ENCODE results near the gene ZAP70.

Gene ZAP70

DNA sequence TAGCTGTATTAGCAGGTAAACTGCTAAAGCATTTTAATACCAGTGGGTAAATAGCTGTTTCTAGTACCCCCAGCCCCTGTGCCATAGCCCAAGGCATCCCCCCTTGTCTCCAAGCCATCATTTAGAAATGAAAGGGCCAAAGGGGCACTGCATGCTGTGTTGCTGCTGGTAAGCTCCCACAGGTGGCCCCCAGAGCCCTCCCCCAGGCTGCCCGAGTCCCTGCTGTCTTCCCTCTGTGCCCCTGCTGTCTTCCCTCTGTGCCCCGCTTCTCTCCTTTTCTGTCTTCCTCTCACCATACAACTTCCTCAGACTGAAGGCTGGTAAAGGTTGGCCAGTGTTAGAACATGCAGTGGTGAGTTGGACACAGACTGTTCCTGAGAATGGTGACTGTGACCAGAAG is 42.1 kb downstream of the ZAP70 start:
- DNase-seq = no peak

DNA sequence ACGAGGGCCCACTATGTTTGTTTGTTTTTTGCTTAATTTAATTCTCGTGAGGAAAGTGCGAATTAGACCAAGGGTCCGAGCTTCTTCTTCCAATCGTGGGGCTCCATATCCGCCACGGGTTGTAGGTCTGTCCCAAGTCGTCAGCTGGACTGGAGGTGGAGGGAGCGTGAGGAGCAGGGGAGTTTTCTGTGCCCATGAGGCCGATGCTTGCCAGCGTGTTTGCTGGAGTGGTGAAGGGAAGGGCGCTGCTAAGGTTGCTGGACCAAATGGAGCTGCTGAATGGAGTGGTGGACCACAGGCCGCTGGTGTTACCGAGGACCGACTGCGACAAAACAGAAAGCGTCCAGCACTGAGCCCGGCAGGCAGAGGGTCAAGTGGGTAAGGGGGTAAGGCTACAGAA is 43.7 kb downstream of the ZAP70 start:
- DNase-seq = no peak

GRCh38 chr2:97758131-97758705 is 44.8 kb downstream of the ZAP70 start:
- DNase-seq = no peak

- no peak for DNase-seq
Observed at GRCh38 chr2:97759727-97760407, 46.5 kb downstream of the ZAP70 start.

- DNase-seq = no peak
Observed at GRCh38 chr2:97760480-97761049, 47.2 kb downstream of the ZAP70 start.

- no peak for DNase-seq
Observed at GRCh38 chr2:97761192-97761591, 47.8 kb downstream of the ZAP70 start.

DNA sequence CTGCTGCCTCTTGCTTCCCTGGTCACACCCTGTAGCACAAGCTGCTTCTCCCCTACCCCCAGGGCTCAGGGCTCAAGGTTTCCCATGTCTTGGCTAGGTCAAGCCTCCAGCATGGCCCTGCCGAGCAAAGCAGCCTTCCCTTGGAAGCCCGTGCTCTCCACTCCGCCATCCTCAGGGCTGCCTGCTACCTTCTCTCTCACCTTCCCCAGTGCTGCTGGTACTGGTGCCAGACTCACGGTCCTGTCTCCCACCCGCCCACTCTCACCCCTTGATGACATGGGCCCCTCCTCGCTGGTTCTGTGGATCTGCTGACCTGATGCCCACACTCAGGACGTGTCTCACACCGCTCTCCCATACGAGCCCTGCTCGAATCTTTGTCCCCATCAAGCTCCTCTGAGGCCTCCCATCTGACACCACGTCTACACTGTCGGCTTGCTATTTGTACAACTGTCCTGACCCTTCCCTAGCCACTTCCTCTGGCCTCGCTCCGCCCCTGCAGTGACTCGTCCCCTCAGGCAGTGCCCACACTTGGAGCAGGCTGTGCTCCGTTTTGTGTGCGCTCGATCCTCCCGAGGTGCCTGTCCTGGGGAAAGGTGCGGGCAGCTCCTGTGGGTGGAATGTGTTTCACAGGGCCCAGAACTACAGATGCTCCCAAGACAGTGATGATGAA is 49.9 kb downstream of the ZAP70 start:
- no peak for DNase-seq

DNA sequence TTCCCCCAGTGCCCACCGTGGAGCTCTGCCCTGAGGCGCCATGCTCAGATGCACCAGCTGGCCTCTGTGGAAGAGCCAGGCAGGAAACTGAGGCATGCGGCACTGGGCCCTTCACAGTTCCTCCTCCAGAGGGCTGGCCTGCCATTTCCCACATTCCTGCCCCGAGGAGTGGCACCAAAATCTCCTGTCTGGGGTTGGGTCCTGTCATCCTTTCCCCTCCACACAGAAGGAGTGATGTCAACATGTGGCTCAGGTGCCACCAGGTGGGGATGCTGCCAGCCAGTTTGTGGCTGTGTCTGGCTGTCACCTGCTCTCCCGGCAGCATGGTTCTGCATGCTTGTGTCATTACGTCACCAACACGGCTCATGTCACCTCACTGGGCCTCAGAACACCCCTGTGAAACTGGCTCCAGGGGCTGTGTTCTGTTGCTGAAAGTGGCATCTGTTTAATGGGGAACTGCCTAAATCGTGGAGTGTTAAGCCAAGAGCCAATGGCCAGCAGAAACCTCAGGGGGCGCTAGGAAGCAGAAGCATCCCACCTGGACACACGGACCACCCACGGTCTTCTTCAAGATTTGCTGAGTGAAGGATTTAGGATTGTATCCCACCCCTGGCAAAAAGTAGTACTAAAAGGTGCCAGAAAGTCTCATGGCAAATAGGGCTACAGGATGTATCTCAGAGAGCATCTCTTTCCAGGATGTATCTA is 51.3 kb downstream of the ZAP70 start:
- DNase-seq = no peak

DNA sequence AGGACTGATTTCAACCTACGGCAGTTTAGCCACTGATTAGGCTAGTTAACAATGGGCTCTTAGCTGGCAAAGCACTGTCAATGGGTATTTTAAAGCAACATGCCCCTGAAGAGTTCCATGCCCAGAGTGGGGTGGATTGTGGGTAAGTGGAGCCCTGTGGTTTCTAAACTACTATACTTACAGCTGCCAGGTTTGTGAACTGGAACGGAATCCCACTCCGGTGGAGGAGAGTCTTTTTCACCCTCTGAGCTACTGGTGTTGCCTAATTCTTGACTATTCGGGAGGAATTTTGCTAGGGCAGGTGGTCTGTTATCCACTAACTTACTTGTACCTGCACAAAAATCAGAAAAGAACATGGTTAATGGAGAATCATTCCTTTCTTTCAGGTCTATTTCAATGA is 52.6 kb downstream of the ZAP70 start:
- DNase-seq = no peak

GRCh38 chr2:97766567-97766966 is 53.2 kb downstream of the ZAP70 start:
- DNase-seq = no peak

- no peak for DNase-seq
Observed at GRCh38 chr2:97769308-97769707, 55.9 kb downstream of the ZAP70 start.

- no peak for DNase-seq
Observed at GRCh38 chr2:97769711-97770110, 56.3 kb downstream of the ZAP70 start.

- no peak for DNase-seq
Observed at GRCh38 chr2:97770445-97770844, 57.1 kb downstream of the ZAP70 start.

DNA sequence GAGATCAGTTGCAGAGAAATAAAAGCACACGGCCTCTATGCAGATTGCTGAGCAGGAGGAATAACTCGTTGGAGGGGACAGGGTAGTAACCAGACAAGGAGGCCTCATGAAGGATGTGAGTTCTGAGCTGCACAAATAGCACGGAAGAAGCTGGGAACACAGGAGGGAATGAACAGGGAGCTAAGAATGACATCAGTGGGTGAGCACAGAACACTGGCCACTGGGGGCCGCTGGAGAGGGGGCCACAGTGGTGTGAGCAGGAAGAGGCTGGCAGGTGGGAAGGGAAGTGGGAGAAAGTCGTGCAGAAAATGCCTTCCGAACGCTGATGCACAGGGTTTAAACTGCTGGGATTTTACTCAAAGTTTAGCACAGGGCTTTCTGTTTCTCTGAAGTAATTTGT is 61.0 kb downstream of the ZAP70 start:
- DNase-seq = no peak

DNA sequence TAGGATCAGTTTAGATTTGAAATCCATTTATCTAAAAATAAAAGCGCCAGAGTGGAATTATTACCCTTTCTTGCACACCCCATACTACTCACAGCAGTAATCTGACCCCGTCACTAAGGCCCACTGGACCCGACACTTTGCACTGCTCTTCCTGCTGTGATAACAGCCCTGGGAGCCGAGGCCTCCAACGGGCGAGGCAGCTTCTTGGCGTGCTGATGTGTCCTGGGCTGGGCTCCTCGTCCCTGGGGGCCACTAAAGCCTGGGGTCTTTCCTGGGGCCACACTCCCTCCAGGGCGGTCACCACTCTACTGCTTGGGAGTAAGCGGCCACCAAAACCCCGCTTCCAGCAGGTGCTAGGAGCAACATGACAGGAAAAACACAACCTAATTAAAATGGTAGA is 61.7 kb downstream of the ZAP70 start:
- DNase-seq = no peak

DNA sequence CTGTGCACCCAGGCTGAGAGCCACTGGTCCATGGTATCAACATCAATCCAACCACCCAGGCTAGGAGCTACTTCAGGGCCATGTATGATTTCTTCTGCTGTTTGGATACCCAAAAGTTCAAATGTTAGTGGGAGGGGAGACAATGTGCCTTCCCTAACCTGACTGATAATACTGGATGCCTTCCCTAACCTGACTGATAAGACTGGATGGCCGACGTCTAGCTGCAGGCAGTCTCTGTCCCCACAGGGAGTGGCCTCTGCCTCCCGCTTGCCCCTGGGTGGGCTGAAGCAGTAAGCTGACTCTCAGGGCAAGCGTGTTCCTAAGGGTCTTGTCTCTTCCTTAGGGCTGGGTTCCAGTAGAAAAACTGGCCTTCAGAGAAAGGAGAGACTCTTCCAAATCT is 65.8 kb downstream of the ZAP70 start:
- DNase-seq = no peak

GRCh38 chr2:97781981-97782380 is 68.6 kb downstream of the ZAP70 start:
- peak; percentile 7 for DNase-seq

DNA sequence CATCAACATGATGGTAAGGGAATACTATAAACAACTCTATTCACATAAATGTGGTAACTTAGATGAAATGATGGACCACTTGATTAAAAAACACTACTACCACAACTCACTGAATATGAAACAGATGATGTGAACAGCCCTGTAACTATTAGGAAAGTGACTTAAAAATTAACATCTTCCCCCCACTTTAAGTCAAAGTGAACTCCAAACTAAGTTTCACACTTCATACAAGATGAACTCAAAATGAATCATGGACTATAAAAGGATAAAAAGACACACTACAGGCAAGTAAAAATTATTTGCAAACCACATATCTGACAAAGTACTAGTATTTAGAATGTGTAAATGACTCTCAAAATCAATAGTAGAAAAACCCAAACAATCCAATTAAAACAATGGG is 71.6 kb downstream of the ZAP70 start:
- no peak for DNase-seq

DNA sequence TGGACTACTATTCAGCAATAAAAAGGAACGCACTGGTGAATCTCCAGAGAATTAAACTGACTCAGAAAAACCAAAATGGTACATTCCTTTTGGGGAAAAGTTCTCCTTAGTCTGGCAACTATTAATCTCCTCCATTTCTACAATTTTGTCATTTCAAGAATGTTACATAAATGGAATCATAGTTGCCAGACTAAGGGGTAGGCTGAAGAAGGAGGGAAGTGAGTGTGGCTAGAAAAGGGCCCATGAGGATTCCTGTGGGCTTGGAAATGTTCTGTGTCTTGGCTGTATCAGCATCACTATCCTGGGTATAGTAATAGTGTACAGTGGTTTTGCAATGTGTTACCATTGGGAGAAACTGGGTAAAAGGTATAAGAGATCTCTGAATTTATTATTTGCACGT is 72.4 kb downstream of the ZAP70 start:
- DNase-seq = no peak

- DNase-seq = no peak
Observed at GRCh38 chr2:97788986-97789644, 75.7 kb downstream of the ZAP70 start.
